Testis (tissue), 2 donors: Measurements from ENCODE around the gene VPS11.

Source experiments
- CTCF ChIP-seq, 3 experiments: fragments of 450-650 bp in 2 of 3; fragments of 200-600 bp in 1 of 3; sonication (generic) in 1 of 3; IDR thresholded peaks; one replicate each; pipeline ENCODE4 v1.5.1; 2016 to 2019; ENCODE audit warnings: antibody characterized with exemption in 3 of 3, mild to moderate bottlenecking in 2 of 3, moderate library complexity in 1 of 3
- POLR2A ChIP-seq: fragments of 450-650 bp; IDR thresholded peaks from one replicate; pipeline ENCODE4 v1.6.1; 2017; ENCODE audit warnings: antibody characterized with exemption, mild to moderate bottlenecking, moderate library complexity

GRCh38 chr11:119120639-119121007 lies 53.0 kb downstream of the VPS11 start:
- TF ChIP-seq CTCF (IDR thresholded peaks at IDR 0.05) (no peak), POLR2A (no peak)
